HUES6 (cell line): ENCODE results near the gene GIGYF1.

Experiments
- H3K27ac ChIP-seq: 2 replicates; pipeline ENCODE4 v1.7.0; 2013; ENCODE audit warnings: low read depth, mild to moderate bottlenecking, low read length, inconsistent platforms
- H3K27me3 ChIP-seq: 2 replicates; pipeline ENCODE4 v1.6.1; 2013; ENCODE audit warnings: low read length; ENCODE audit not compliant: control insufficient read depth, insufficient read depth
- H3K36me3 ChIP-seq: 2 replicates; pipeline ENCODE4 v1.6.1; 2013; ENCODE audit warnings: low read length; ENCODE audit not compliant: control insufficient read depth, insufficient read depth
- H3K4me1 ChIP-seq: 2 replicates; pipeline ENCODE4 v1.6.1; 2013; ENCODE audit warnings: low read length; ENCODE audit not compliant: control insufficient read depth, insufficient read depth
- H3K4me3 ChIP-seq: 2 replicates; pipeline ENCODE4 v1.5.1; 2013; ENCODE audit warnings: low read depth, low read length
- H3K9ac ChIP-seq: one replicate; pipeline ENCODE4 v1.6.1; 2013; ENCODE audit warnings: mild to moderate bottlenecking, low read length
- H3K9me3 ChIP-seq: 2 replicates; pipeline ENCODE4 v1.6.1; 2013; ENCODE audit warnings: low read depth, low read length; ENCODE audit not compliant: control insufficient read depth, insufficient read depth

Gene GIGYF1

GRCh38 chr7:100682991-100683658 lies 10.9 kb downstream of the GIGYF1 start:
- H3K27ac ChIP-seq = no peak overlapping the region
- peaks cover 19% of the 10 kb centered on the region for H3K4me1 ChIP-seq
- no peak overlapping the region for H3K9ac ChIP-seq
- no peak overlapping the region for H3K4me3 ChIP-seq
- peaks cover 93% of the 10 kb centered on the region for H3K36me3 ChIP-seq
- no peaks in the 10 kb centered on the region for H3K9me3 ChIP-seq
- no peaks in the 10 kb centered on the region for H3K27me3 ChIP-seq

- peaks cover 94% of the 10 kb centered on the region for H3K36me3 ChIP-seq
- H3K4me3 ChIP-seq = no peak overlapping the region
- H3K27ac ChIP-seq = no peak overlapping the region
- no peaks in the 10 kb centered on the region for H3K27me3 ChIP-seq
- no peak overlapping the region for H3K9ac ChIP-seq
- H3K9me3 ChIP-seq = no peaks in the 10 kb centered on the region
- peaks cover 19% of the 10 kb centered on the region for H3K4me1 ChIP-seq
Observed at GRCh38 chr7:100682228-100682741, 11.8 kb downstream of the GIGYF1 start.

GRCh38 chr7:100681491-100682227 lies 12.4 kb downstream of the GIGYF1 start:
- peaks cover 19% of the 10 kb centered on the region for H3K4me1 ChIP-seq
- H3K36me3 ChIP-seq = peaks cover 94% of the 10 kb centered on the region
- H3K9ac ChIP-seq = no peak overlapping the region

GRCh38 chr7:100680576-100681271 lies 13.3 kb downstream of the GIGYF1 start:
- no peaks in the 10 kb centered on the region for H3K27me3 ChIP-seq
- no peak overlapping the region for H3K27ac ChIP-seq
- no peak overlapping the region for H3K9ac ChIP-seq
- H3K9me3 ChIP-seq = no peaks in the 10 kb centered on the region
- peaks cover 19% of the 10 kb centered on the region for H3K4me1 ChIP-seq
- H3K4me3 ChIP-seq = no peak overlapping the region
- peaks cover 87% of the 10 kb centered on the region for H3K36me3 ChIP-seq

More at GRCh38 chr7:100681491-100682227, 12.4 kb downstream of the GIGYF1 start:
- Histone ChIP-seq H3K27me3 (no peaks in the 10 kb centered on the region), H3K4me3 (no peak overlapping the region), H3K9me3 (no peaks in the 10 kb centered on the region), H3K27ac (no peak overlapping the region)

GRCh38 chr7:100679927-100680575 lies 14.0 kb downstream of the GIGYF1 start:
- H3K4me3 ChIP-seq = no peak overlapping the region
- H3K9ac ChIP-seq = no peak overlapping the region
- no peaks in the 10 kb centered on the region for H3K9me3 ChIP-seq
- peaks cover 80% of the 10 kb centered on the region for H3K36me3 ChIP-seq
- H3K27ac ChIP-seq = no peak overlapping the region
- no peaks in the 10 kb centered on the region for H3K27me3 ChIP-seq
- peaks cover 19% of the 10 kb centered on the region for H3K4me1 ChIP-seq

- Histone ChIP-seq H3K9ac (no peak overlapping the region), H3K27me3 (no peaks in the 10 kb centered on the region), H3K9me3 (no peaks in the 10 kb centered on the region), H3K4me1 (peaks cover 19% of the 10 kb centered on the region), H3K36me3 (peaks cover 73% of the 10 kb centered on the region), H3K4me3 (no peak overlapping the region), H3K27ac (no peak overlapping the region)
Observed at GRCh38 chr7:100679129-100679926, 14.7 kb downstream of the GIGYF1 start.

GRCh38 chr7:100678291-100678984 lies 15.6 kb downstream of the GIGYF1 start:
- Histone ChIP-seq H3K27me3 (no peaks in the 10 kb centered on the region), H3K36me3 (peaks cover 64% of the 10 kb centered on the region), H3K4me3 (no peak overlapping the region), H3K4me1 (peaks cover 19% of the 10 kb centered on the region), H3K9me3 (no peaks in the 10 kb centered on the region), H3K9ac (no peak overlapping the region), H3K27ac (no peak overlapping the region)

GRCh38 chr7:100677308-100678267 lies 16.5 kb downstream of the GIGYF1 start:
- H3K27me3 ChIP-seq = peaks cover 2% of the 10 kb centered on the region; the same call in 1 of the 2 replicates
- H3K36me3 ChIP-seq = peaks cover 55% of the 10 kb centered on the region
- H3K27ac ChIP-seq = no peak overlapping the region
- H3K9me3 ChIP-seq = no peaks in the 10 kb centered on the region
- H3K9ac ChIP-seq = no peak overlapping the region
- H3K4me3 ChIP-seq = no peak overlapping the region
- H3K4me1 ChIP-seq = peaks cover 18% of the 10 kb centered on the region
